GM06990 (cell line): ENCODE data around the gene ATP1B2.

Source experiments
- DNase-seq: peaks from one replicate; pipeline ENCODE4 v3.0.0-alpha.2; 2011; ENCODE audit not compliant: insufficient read length; ENCODE audit errors: extremely low read depth
- H3K27me3 ChIP-seq: replicated peaks from 2 replicates; pipeline ENCODE4 v1.6.0; 2011; ENCODE audit warnings: low read length; ENCODE audit not compliant: control insufficient read depth, insufficient read depth
- H3K36me3 ChIP-seq: 2 replicates; pipeline ENCODE4 v1.5.1; 2011; ENCODE audit warnings: low read length; ENCODE audit not compliant: control insufficient read depth, insufficient read depth
- H3K4me3 ChIP-seq: replicated peaks from 2 replicates; pipeline ENCODE4 v1.5.1; 2011; ENCODE audit warnings: low read depth, mild to moderate bottlenecking, control low read depth, low read length
- CTCF ChIP-seq: IDR thresholded peaks from 2 replicates; pipeline ENCODE4 v1.5.1; 2011; ENCODE audit warnings: low read length, control low read depth, mild to moderate bottlenecking, inconsistent platforms; ENCODE audit not compliant: insufficient read depth, poor library complexity, severe bottlenecking

Gene ATP1B2

DNA sequence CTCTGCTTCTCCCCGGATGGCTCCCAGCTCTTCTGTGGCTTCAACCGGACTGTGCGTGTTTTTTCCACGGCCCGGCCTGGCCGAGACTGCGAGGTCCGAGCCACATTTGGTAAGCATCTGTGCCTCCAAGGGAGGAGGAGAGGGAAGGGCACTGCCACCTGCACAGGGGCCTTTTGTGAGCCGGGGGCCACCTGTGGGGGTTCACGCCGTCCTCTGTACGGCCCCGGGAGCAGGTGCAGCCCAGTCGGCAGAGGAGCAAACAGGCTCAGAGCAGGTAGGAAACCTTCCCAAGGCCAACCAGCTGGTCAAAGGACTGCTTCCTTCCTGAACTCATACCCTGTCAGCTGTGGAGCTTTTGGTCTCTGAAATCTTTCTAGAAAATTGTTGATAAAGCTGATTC, 51.0 kb downstream of the ATP1B2 start:
- no peaks in the 10 kb centered on the region; the same call in 1 of the 2 replicates for H3K27me3 ChIP-seq
- DNase-seq, result no peak
- no peak overlapping the region for H3K4me3 ChIP-seq
- TF ChIP-seq CTCF, result no peak
- H3K36me3 ChIP-seq, result peaks cover 6% of the 10 kb centered on the region

GRCh38 chr17:7702776-7703175, 52.0 kb downstream of the ATP1B2 start:
- no peaks in the 10 kb centered on the region; the same call in 1 of the 2 replicates for H3K27me3 ChIP-seq
- no peak for DNase-seq
- peaks cover 6% of the 10 kb centered on the region for H3K36me3 ChIP-seq
- no peak for TF ChIP-seq CTCF
- no peak overlapping the region for H3K4me3 ChIP-seq

GRCh38 chr17:7703584-7704479, 53.1 kb downstream of the ATP1B2 start:
- H3K27me3 ChIP-seq, result no peaks in the 10 kb centered on the region; the same call in 1 of the 2 replicates

GRCh38 chr17:7704601-7705268, 54.0 kb downstream of the ATP1B2 start, which contains the start of gene EFNB3:
Gene EFNB3 (plus strand): TSS chr17:7705202. CDS start chr17:7705599, 397 bp downstream.
- H3K27me3 ChIP-seq, result no peaks in the 10 kb centered on the region; the same call in 1 of the 2 replicates
- peaks cover 6% of the 10 kb centered on the region for H3K36me3 ChIP-seq
- DNase-seq, result no peak
- H3K4me3 ChIP-seq, result no peak within 1 kb of the TSS
- TF ChIP-seq CTCF, result no peak

More at GRCh38 chr17:7703584-7704479, 53.1 kb downstream of the ATP1B2 start:
- peaks cover 6% of the 10 kb centered on the region for H3K36me3 ChIP-seq
- no peak for DNase-seq
- no peak for TF ChIP-seq CTCF
- H3K4me3 ChIP-seq, result no peak overlapping the region

DNA sequence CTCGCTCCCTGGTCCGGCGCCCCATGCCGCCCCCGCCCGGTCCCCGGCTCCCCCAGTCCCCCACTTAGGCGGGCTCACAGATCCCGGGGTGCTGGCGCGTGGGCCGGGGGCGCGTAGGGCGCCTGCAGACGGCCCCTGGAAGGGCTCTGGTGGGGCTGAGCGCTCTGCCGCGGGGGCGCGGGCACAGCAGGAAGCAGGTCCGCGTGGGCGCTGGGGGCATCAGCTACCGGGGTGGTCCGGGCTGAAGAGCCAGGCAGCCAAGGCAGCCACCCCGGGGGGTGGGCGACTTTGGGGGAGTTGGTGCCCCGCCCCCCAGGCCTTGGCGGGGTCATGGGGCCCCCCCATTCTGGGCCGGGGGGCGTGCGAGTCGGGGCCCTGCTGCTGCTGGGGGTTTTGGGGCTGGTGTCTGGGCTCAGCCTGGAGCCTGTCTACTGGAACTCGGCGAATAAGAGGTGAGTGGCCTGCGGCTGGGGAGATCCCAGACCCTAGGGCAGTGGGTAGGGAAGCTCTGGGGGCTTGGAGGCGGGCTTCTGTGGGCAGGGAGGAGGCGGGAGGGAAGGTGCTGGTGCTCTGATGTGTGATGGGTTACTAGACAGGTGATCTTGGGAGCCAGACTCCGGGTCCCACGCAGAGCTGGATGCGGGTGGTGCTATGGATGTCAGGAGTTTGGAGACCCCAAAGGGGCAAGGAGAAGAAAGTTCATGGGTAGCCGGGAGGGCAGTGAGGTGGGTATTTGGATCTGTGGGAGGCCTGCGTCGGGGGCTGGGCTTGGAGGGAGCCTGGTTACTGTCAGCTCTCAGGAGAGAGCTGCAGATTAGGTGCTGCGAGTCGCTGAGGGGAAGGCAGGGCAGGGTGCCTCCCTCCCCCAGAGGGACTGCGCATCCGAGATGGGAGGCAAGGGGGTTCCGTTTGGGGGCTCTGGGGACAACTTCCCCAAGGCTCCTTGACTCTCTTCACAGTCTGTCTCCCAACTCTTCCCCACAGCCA, 54.8 kb downstream of the ATP1B2 start:
- peaks cover 6% of the 10 kb centered on the region for H3K36me3 ChIP-seq
- no peak overlapping the region for H3K4me3 ChIP-seq
- TF ChIP-seq CTCF, result no peak
- DNase-seq, result no peak
- no peaks in the 10 kb centered on the region; the same call in 1 of the 2 replicates for H3K27me3 ChIP-seq
